NCI-H1417 (cell line): ENCODE results near the gene PDE11A.

ENCODE experiments used
- DNase-seq, 3 experiments: peaks; one replicate each; lab custom pipeline; 2025; lab: John Stamatoyannopoulos, UW

The PDE11A gene

GRCh38 chr2:177923323-177923722, 149.3 kb downstream of the PDE11A start:
- no peak for DNase-seq

- no peak for DNase-seq
Measured at GRCh38 chr2:177921726-177922125, 150.9 kb downstream of the PDE11A start.

- DNase-seq, result no peak
Measured at GRCh38 chr2:177917169-177917568, 155.4 kb downstream of the PDE11A start.

GRCh38 chr2:177916342-177916741, 156.2 kb downstream of the PDE11A start:
- DNase-seq, result no peak

GRCh38 chr2:177914247-177914646, 158.3 kb downstream of the PDE11A start:
- no peak for DNase-seq

- DNase-seq, result peak in 1 of 3 experiments; percentile 5
Measured at GRCh38 chr2:177909962-177910361, 162.6 kb downstream of the PDE11A start.

- no peak for DNase-seq
Measured at GRCh38 chr2:177908824-177909223, 163.8 kb downstream of the PDE11A start.

- no peak for DNase-seq
Measured at GRCh38 chr2:177908182-177908581, 164.4 kb downstream of the PDE11A start.

GRCh38 chr2:177906041-177906718, 166.4 kb downstream of the PDE11A start:
- peak; percentile 40 to 71 (median 69) for DNase-seq

- no peak for DNase-seq
Measured at GRCh38 chr2:177905640-177906039, 166.9 kb downstream of the PDE11A start.

GRCh38 chr2:177902395-177903163, 170.0 kb downstream of the PDE11A start:
- DNase-seq, result no peak

- peak in 1 of 3 experiments; percentile 29 for DNase-seq
Measured at GRCh38 chr2:177900082-177900481, 172.5 kb downstream of the PDE11A start.

GRCh38 chr2:177897278-177897677, 175.3 kb downstream of the PDE11A start:
- DNase-seq, result no peak

- DNase-seq, result no peak
Measured at GRCh38 chr2:177896587-177896986, 176.0 kb downstream of the PDE11A start.

GRCh38 chr2:177894546-177894945, 178.0 kb downstream of the PDE11A start:
- DNase-seq, result no peak

- no peak for DNase-seq
Measured at GRCh38 chr2:177893880-177894279, 178.7 kb downstream of the PDE11A start.

GRCh38 chr2:177891533-177891932, 181.0 kb downstream of the PDE11A start:
- no peak for DNase-seq

GRCh38 chr2:177889818-177890460, 182.6 kb downstream of the PDE11A start:
- DNase-seq, result no peak

GRCh38 chr2:177888581-177888980, 184.0 kb downstream of the PDE11A start:
- peak in 1 of 3 experiments; percentile 36 for DNase-seq

- DNase-seq, result no peak
Measured at GRCh38 chr2:177887722-177888121, 184.9 kb downstream of the PDE11A start.

- no peak for DNase-seq
Measured at GRCh38 chr2:177886824-177887223, 185.8 kb downstream of the PDE11A start.

GRCh38 chr2:177885828-177886466, 186.6 kb downstream of the PDE11A start:
- no peak for DNase-seq
